Vagina (tissue), 2 donors: Measurements from ENCODE around the gene NFATC3.

Source experiments
- POLR2AphosphoS5 ChIP-seq, 2 donors: sonication (generic); formaldehyde crosslinking; IDR thresholded peaks; one replicate each; pipeline ENCODE4 v1.9.0; 2017; ENCODE audit warnings: antibody characterized with exemption in 2 of 2, mild to moderate bottlenecking in 2 of 2, low read depth in 1 of 2; ENCODE audit not compliant: insufficient read depth in 1 of 2
- TF ChIP-seq, protein P1 (sequence below), 3 experiments: fragments of 450-650 bp in 2 of 3; fragments of 200-600 bp in 1 of 3; sonication (generic) in 1 of 3; IDR thresholded peaks; one replicate each; pipeline ENCODE4 v1.5.1; 2017 to 2019; ENCODE audit warnings: antibody characterized with exemption in 3 of 3, mild to moderate bottlenecking in 2 of 3, moderate library complexity in 2 of 3

GRCh38 chr16:68202091-68202519, 116.9 kb downstream of the NFATC3 start:
- TF ChIP-seq, protein P1, sequence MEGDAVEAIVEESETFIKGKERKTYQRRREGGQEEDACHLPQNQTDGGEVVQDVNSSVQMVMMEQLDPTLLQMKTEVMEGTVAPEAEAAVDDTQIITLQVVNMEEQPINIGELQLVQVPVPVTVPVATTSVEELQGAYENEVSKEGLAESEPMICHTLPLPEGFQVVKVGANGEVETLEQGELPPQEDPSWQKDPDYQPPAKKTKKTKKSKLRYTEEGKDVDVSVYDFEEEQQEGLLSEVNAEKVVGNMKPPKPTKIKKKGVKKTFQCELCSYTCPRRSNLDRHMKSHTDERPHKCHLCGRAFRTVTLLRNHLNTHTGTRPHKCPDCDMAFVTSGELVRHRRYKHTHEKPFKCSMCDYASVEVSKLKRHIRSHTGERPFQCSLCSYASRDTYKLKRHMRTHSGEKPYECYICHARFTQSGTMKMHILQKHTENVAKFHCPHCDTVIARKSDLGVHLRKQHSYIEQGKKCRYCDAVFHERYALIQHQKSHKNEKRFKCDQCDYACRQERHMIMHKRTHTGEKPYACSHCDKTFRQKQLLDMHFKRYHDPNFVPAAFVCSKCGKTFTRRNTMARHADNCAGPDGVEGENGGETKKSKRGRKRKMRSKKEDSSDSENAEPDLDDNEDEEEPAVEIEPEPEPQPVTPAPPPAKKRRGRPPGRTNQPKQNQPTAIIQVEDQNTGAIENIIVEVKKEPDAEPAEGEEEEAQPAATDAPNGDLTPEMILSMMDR (IDR thresholded peaks at IDR 0.05), result no peak
- TF ChIP-seq POLR2AphosphoS5 (IDR thresholded peaks at IDR 0.05; ENCODE audit: insufficient read depth in 1 of 2, low read depth in 1 of 2), result no peak
